ENCODE results near the gene POLR1G.
A peak's percentile ranks its signal among the peaks of the same experiment; 100 is the strongest.

- TF ChIP-seq CTCF (IDR thresholded peaks at IDR 0.05 in 4 of 5, conservative IDR thresholded peaks at IDR 0.05 in 1 of 5): peak in 4 of 5 experiments; percentile 28 to 43 (median 33)
- TF ChIP-seq POLR2A (IDR thresholded peaks at IDR 0.05): no peak
Measured at GRCh38 chr19:45402298-45403061, 4.0 kb upstream of the POLR1G start.
